ENCODE data around the gene PCF11. TPM values are rescaled to one million over a fixed set of nuclear protein-coding genes. Genes with fewer than 3 reads are reported as not detected.

PCF11 gene
- total RNA-seq, 2 donors from 2014 or later = 53.4 to 74.2 TPM

DNA sequence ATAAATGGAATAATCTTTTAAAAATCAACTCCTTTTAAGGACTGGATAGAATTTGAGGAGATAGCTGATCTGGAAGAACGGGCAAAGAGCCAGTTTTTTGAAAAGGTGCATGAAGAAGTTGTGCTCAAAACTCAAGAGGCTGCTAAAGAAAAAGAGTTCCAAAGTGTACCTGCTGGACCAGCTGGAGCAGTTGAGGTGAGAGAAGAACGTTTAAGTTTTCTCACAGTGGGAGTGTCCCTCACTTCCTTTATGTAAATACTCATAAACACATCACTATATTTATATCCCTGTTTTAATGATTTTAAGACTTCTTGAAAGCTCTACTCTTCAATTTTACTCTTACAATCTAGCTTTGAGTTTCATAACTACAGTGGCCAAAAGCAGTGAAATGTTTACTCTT is 24.9 kb downstream of the PCF11 start:
- no peaks in the 10 kb centered on the region for H3K4me1 ChIP-seq
- no peak overlapping the region for H3K4me3 ChIP-seq
- no peak for ATAC-seq
- H3K27me3 ChIP-seq = no peaks in the 10 kb centered on the region
- H3K9me3 ChIP-seq = no peaks in the 10 kb centered on the region
- no peak for DNase-seq
- intact Hi-C loops (cut with DNase I) = no loop called here
- no peak overlapping the region for H3K27ac ChIP-seq
- no peak for TF ChIP-seq POLR2A (IDR thresholded peaks at IDR 0.05)
- TF ChIP-seq, protein P1, sequence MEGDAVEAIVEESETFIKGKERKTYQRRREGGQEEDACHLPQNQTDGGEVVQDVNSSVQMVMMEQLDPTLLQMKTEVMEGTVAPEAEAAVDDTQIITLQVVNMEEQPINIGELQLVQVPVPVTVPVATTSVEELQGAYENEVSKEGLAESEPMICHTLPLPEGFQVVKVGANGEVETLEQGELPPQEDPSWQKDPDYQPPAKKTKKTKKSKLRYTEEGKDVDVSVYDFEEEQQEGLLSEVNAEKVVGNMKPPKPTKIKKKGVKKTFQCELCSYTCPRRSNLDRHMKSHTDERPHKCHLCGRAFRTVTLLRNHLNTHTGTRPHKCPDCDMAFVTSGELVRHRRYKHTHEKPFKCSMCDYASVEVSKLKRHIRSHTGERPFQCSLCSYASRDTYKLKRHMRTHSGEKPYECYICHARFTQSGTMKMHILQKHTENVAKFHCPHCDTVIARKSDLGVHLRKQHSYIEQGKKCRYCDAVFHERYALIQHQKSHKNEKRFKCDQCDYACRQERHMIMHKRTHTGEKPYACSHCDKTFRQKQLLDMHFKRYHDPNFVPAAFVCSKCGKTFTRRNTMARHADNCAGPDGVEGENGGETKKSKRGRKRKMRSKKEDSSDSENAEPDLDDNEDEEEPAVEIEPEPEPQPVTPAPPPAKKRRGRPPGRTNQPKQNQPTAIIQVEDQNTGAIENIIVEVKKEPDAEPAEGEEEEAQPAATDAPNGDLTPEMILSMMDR (IDR thresholded peaks at IDR 0.05) = no peak
- WGBS, 2 donors = 40 to 44% methylated on average over 2 of the region's 2 CpGs
- H3K36me3 ChIP-seq (replicated peaks in 1 of 2; ENCODE audit: insufficient read depth in 1 of 2, low read depth in 2 of 2) = peaks cover 5 to 38% of the 10 kb centered on the region in 2 donors

DNA sequence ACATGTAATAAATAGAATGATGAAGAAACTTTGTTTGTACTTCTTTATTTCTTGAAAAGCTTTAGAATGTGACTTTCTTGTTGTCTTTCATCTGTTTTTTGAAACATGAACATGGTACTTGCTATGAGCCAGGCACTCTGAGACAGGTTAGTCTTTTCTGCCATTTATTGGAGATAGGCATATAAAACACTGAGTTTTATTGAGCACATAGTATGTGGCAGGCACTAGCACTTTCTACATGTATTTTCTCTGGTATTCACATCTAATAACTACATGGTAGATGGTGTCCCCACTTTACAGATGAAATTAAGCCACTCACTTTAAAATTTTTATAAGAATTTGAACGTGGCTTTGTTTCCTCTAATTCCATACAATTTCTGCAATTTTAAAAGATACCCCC is 28.8 kb downstream of the PCF11 start:
- WGBS, 2 donors = 90 to 100% methylated on average over 1 of the region's 1 CpG
- peaks cover 0 to 28% of the 10 kb centered on the region in 2 donors for H3K36me3 ChIP-seq (replicated peaks in 1 of 2; ENCODE audit: insufficient read depth in 1 of 2, low read depth in 2 of 2)
- intact Hi-C loops (cut with DNase I) = no loop called here

DNA sequence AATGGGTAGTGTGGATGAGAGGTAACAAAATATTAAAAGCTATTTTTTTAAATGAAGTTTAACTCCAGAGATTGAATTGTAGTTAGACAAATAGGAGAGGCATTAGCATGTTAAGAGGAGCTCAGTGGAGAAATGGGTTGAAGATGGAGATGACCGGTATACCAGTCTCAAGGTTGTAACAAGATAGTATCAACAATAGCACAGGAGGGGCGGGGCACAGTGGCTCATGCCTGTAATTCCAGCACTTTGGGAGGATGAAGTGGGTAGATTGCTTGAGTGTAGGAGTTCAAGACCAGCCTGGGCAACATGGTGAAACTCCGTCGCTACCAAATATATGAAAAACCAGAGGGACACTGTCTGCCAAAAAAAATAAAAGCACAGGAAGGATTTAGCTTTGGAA is 30.5 kb downstream of the PCF11 start:
- intact Hi-C loops (cut with DNase I) = no loop called here
- Histone ChIP-seq H3K36me3 (replicated peaks in 1 of 2; ENCODE audit: insufficient read depth in 1 of 2, low read depth in 2 of 2) (peaks cover 0 to 19% of the 10 kb centered on the region in 2 donors), H3K4me3 (no peak overlapping the region), H3K4me1 (peaks cover 10% of the 10 kb centered on the region), H3K27me3 (no peaks in the 10 kb centered on the region), H3K27ac (no peak overlapping the region), H3K9me3 (no peaks in the 10 kb centered on the region)
- ATAC-seq (no peak), DNase-seq (no peak)
- no peak for TF ChIP-seq POLR2A (IDR thresholded peaks at IDR 0.05)
- TF ChIP-seq, protein P1 (IDR thresholded peaks at IDR 0.05) = no peak
- WGBS, 2 donors = 95 to 98% methylated on average over 4 of the region's 4 CpGs

More for the DNA sequence above, 28.8 kb downstream of the PCF11 start:
- DNase-seq (no peak), ATAC-seq (no peak)
- H3K9me3 ChIP-seq = no peaks in the 10 kb centered on the region
- no peak overlapping the region for H3K27ac ChIP-seq
- no peaks in the 10 kb centered on the region for H3K27me3 ChIP-seq
- no peaks in the 10 kb centered on the region for H3K4me1 ChIP-seq
- H3K4me3 ChIP-seq = no peak overlapping the region
- no peak for TF ChIP-seq POLR2A (IDR thresholded peaks at IDR 0.05)
- TF ChIP-seq, protein P1 (IDR thresholded peaks at IDR 0.05) = no peak

DNA sequence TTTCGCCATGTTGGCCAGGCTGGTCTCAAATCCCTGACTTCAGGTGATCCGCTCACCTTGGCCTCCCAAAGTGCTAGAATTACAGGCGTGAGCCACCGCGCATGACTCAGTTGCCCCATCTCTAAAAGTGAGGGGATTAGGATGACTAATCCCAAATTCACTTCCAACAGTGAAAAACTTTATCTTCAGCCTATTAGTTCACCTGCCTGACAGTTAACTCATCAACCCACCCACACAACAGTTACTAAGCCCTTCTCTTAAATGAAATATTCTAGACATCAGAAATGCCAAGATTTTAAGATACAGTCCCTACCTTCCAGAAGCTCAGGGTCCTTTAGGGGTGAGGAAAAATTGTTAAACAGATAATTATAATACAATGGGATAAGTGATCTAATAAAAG is 34.6 kb downstream of the PCF11 start:
- H3K4me3 ChIP-seq = no peak overlapping the region
- H3K9me3 ChIP-seq = no peaks in the 10 kb centered on the region
- no peak for ATAC-seq
- DNase-seq = no peak
- no peaks in the 10 kb centered on the region for H3K27me3 ChIP-seq
- peaks cover 0 to 5% of the 10 kb centered on the region in 2 donors for H3K36me3 ChIP-seq (replicated peaks in 1 of 2; ENCODE audit: insufficient read depth in 1 of 2, low read depth in 2 of 2)
- no peak overlapping the region for H3K27ac ChIP-seq
- 95 to 97% methylated on average over 5 of the region's 5 CpGs for WGBS, 2 donors
- intact Hi-C loops (cut with DNase I) = no loop called here
- peaks cover 32% of the 10 kb centered on the region for H3K4me1 ChIP-seq
- TF ChIP-seq, protein P1 (IDR thresholded peaks at IDR 0.05) = no peak
- TF ChIP-seq POLR2A (IDR thresholded peaks at IDR 0.05) = no peak

DNA sequence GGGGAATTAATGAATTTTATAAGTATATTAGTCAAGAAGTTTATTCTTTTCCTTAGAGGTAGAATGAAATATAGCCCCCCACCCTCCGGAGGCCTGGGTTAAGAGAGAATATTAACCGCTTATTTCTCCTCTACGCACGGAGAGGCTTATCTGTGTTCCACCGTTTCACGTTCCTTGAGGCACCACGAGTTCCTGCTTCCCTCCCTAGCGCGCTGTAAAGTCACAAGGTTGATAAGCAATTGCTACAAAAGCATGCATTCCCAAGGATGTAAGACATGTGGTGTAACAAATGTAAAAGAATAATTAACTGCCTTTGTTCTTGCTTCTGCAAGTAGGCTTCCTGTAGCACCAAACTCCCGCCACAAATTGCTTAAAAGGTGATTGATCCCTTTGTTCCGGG is 35.1 kb downstream of the PCF11 start:
- DNase-seq (no peak), ATAC-seq (no peak)
- peaks cover 37% of the 10 kb centered on the region for H3K4me1 ChIP-seq
- no peaks in the 10 kb centered on the region for H3K9me3 ChIP-seq
- peak overlapping the region in 1 of 4 donors; percentile 95 for H3K27ac ChIP-seq
- TF ChIP-seq, protein P1 (IDR thresholded peaks at IDR 0.05) = no peak
- no peak for TF ChIP-seq POLR2A (IDR thresholded peaks at IDR 0.05)
- peaks cover 0 to 5% of the 10 kb centered on the region in 2 donors for H3K36me3 ChIP-seq (replicated peaks in 1 of 2; ENCODE audit: insufficient read depth in 1 of 2, low read depth in 2 of 2)
- H3K27me3 ChIP-seq = no peaks in the 10 kb centered on the region
- no peak overlapping the region for H3K4me3 ChIP-seq
- intact Hi-C loops (cut with DNase I) = no loop called here
- 42 to 66% methylated on average over 11 of the region's 11 CpGs for WGBS, 2 donors
